Prostate gland (tissue), 2 donors: ENCODE results near the gene STUM. TPM values are rescaled to one million over a fixed set of nuclear protein-coding genes. Genes with fewer than 3 reads are reported as not detected.

Experiments
- DNase-seq: peaks from one replicate; pipeline ENCODE4 v3.0.0-alpha.2; 2019; ENCODE audit warnings: low spot score
- H3K27ac ChIP-seq, 2 donors: fragments of 200-600 bp; sonication (generic); 2 replicates each; pipeline ENCODE4 v1.5.1; 2017 to 2019
- H3K27me3 ChIP-seq: fragments of 200-600 bp; sonication (generic); replicated peaks from 2 replicates; pipeline ENCODE4 v1.5.1; 2019; ENCODE audit not compliant: insufficient read depth
- H3K36me3 ChIP-seq, 2 donors: fragments of 200-600 bp; sonication (generic); 1 replicate in 1 of 2; 2 replicates in 1 of 2; pipeline versions ENCODE4 v1.5.1 to v1.8.1; 2017 to 2019
- H3K4me1 ChIP-seq: fragments of 200-600 bp; sonication (generic); replicated peaks from 2 replicates; pipeline ENCODE4 v1.5.1; 2019
- H3K4me3 ChIP-seq, 2 donors: fragments of 200-600 bp; sonication (generic); 2 replicates each; pipeline ENCODE4 v1.5.1; 2017 to 2019
- H3K9me3 ChIP-seq: fragments of 200-600 bp; sonication (generic); 2 replicates; pipeline ENCODE4 v1.5.1; 2017
- CTCF ChIP-seq, 4 experiments: fragments of 200-600 bp in 2 of 4; fragments of 450-650 bp in 2 of 4; sonication (generic) in 2 of 4; IDR thresholded peaks; 1 replicate in 3 of 4; 2 replicates in 1 of 4; pipeline ENCODE4 v1.5.1; 2016 to 2019; ENCODE audit warnings: antibody characterized with exemption in 4 of 4, mild to moderate bottlenecking in 2 of 4, moderate library complexity in 2 of 4
- POLR2A ChIP-seq: fragments of 450-650 bp; IDR thresholded peaks from one replicate; pipeline ENCODE4 v1.6.1; 2016; ENCODE audit warnings: antibody characterized with exemption, mild to moderate bottlenecking
- POLR2AphosphoS5 ChIP-seq: sonication (generic); formaldehyde crosslinking; IDR thresholded peaks from one replicate; pipeline ENCODE4 v1.6.1; 2017; ENCODE audit warnings: antibody characterized with exemption
- WGBS: methylation state at CpG from one replicate; pipeline ENCODE4 v1.1.5; 2018; 5-methylcytosine and 5-hydroxymethylcytosine counted together
- intact Hi-C: fragments of 100-400 bp; cut with DNase I; formaldehyde crosslinking; loops from one replicate; pipeline ENCODE4 v1.14.2; 2022
- total RNA-seq, 2 donors: library from RNA; depleted of rRNA; stranded (reverse); fragments of >200 nt; gene quantifications; one replicate each; pipeline ENCODE4 v1.1.0, GENCODE V29; 2016

The STUM gene
- total RNA-seq, 2 donors from 2014 or later, result 1.9 to 4.3 TPM

GRCh38 chr1:226627050-226627755, 78.6 kb downstream of the STUM start:
- TF ChIP-seq POLR2AphosphoS5, result no peak
- TF ChIP-seq POLR2A, result no peak
- no peak for TF ChIP-seq CTCF (IDR thresholded peaks at IDR 0.05)
- H3K36me3 ChIP-seq, result no peaks in the 10 kb centered on the region
- no peak for DNase-seq
- intact Hi-C loops, result loop anchor here (5.0 kb wide), 1 partner anchor 80 kb away; the partner anchor contains the start of gene STUM
- no peaks in the 10 kb centered on the region for H3K4me1 ChIP-seq
- 88% methylated on average over 6 of the region's 6 CpGs for WGBS
- H3K9me3 ChIP-seq, result no peaks in the 10 kb centered on the region
- no peaks in the 10 kb centered on the region for H3K27me3 ChIP-seq
- H3K4me3 ChIP-seq, result no peak overlapping the region
- H3K27ac ChIP-seq, result no peak overlapping the region

GRCh38 chr1:226627924-226628611, 79.5 kb downstream of the STUM start:
- Histone ChIP-seq H3K27ac (no peak overlapping the region), H3K9me3 (no peaks in the 10 kb centered on the region), H3K27me3 (no peaks in the 10 kb centered on the region), H3K4me1 (peaks cover 4% of the 10 kb centered on the region), H3K36me3 (no peaks in the 10 kb centered on the region), H3K4me3 (no peak overlapping the region)
- intact Hi-C loops, result loop anchor here (5.0 kb wide), 1 partner anchor 81 kb away; the partner anchor contains the start of gene STUM
- no peak for TF ChIP-seq POLR2A
- TF ChIP-seq CTCF (IDR thresholded peaks at IDR 0.05), result no peak
- no peak for TF ChIP-seq POLR2AphosphoS5
- no peak for DNase-seq
- 78% methylated on average over 11 of the region's 11 CpGs for whole genome bisulfite sequencing

- H3K27me3 ChIP-seq, result no peaks in the 10 kb centered on the region
- H3K27ac ChIP-seq, result no peak overlapping the region
- peaks cover 8% of the 10 kb centered on the region for H3K4me1 ChIP-seq
- H3K9me3 ChIP-seq, result no peaks in the 10 kb centered on the region
- DNase-seq, result no peak
- no peaks in the 10 kb centered on the region for H3K36me3 ChIP-seq
- H3K4me3 ChIP-seq, result no peak overlapping the region
- WGBS, result 62% methylated on average over 10 of the region's 10 CpGs
- intact Hi-C loops, result loop anchor here (5.0 kb wide), 1 partner anchor 81 kb away; the partner anchor contains the start of gene STUM
- no peak for TF ChIP-seq POLR2A
- TF ChIP-seq CTCF (IDR thresholded peaks at IDR 0.05), result no peak
- no peak for TF ChIP-seq POLR2AphosphoS5
Observed at GRCh38 chr1:226628612-226629155, 80.1 kb downstream of the STUM start.

- Histone ChIP-seq H3K4me3 (no peak overlapping the region), H3K9me3 (no peaks in the 10 kb centered on the region), H3K4me1 (peaks cover 11% of the 10 kb centered on the region), H3K27ac (no peak overlapping the region), H3K36me3 (no peaks in the 10 kb centered on the region), H3K27me3 (no peaks in the 10 kb centered on the region)
- DNase-seq, result no peak
- no peak for TF ChIP-seq CTCF (IDR thresholded peaks at IDR 0.05)
- no peak for TF ChIP-seq POLR2A
- no peak for TF ChIP-seq POLR2AphosphoS5
- WGBS, result 85% methylated on average over 18 of the region's 18 CpGs
- intact Hi-C loops, result loop anchor here (5.0 kb wide), 1 partner anchor 82 kb away; the partner anchor contains the start of gene STUM
Observed at GRCh38 chr1:226629210-226629895, 80.8 kb downstream of the STUM start.
